NT2/D1 (cell line): ENCODE results near the gene RHOB.

Experiments
- SUZ12 ChIP-seq: IDR thresholded peaks from 2 replicates; pipeline ENCODE4 v1.6.1; 2011; ENCODE audit not compliant: insufficient read length, insufficient read depth; ENCODE audit errors: extremely low read depth
- YY1 ChIP-seq: IDR thresholded peaks from 2 replicates; pipeline ENCODE4 v1.6.1; 2011; ENCODE audit not compliant: insufficient read length, insufficient read depth

DNA sequence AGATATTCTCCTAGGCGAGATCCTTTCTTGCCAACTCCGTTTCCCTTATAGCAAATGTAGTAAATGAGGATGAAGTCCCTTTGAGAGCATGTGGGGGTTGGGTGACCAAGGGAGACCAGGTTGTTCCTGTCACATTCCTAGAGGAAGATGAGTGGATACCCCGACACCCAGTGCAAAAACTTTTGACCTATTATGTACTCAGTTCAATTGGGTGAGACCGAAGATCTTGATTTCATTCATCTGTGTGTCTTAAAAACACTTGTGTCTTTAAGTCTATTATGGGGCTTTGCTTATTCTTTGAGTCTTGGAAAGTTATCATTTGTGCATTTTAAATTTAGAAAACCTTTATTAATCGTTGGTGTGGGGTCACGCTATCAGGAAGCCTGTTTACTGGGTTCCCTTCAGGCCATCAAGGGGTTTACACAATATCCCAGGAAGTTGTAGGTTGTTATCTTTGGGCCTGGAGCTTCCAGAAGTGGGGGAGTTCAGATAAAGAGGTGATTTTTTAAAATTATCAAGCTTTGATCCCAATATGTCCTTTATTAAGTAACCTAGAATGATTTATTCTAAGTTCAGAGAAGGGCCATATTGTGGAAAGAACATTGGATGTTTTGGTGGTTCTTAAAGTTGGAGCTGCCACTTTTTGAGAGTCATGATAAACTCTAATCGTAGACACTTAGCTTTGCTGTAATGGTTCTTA, 2.8 kb downstream of the RHOB start:
- no peak for TF ChIP-seq SUZ12
- TF ChIP-seq YY1, result no peak
